Peyer's patch (tissue), 4 donors: ENCODE results near the gene TEX101.

Experiments
- POLR2A ChIP-seq, 2 donors: fragments of 450-650 bp; IDR thresholded peaks; one replicate each; pipeline ENCODE4 v1.5.1; 2017; ENCODE audit warnings: antibody characterized with exemption in 2 of 2, mild to moderate bottlenecking in 2 of 2, moderate library complexity in 2 of 2
- TF ChIP-seq, protein P1 (sequence below), 6 experiments: fragments of 450-650 bp in 4 of 6; fragments of 200-600 bp in 2 of 6; sonication (generic) in 1 of 6; IDR thresholded peaks; one replicate each; pipeline ENCODE4 v1.5.1; 2017 to 2019; ENCODE audit warnings: antibody characterized with exemption in 6 of 6, mild to moderate bottlenecking in 3 of 6, moderate library complexity in 1 of 6

DNA sequence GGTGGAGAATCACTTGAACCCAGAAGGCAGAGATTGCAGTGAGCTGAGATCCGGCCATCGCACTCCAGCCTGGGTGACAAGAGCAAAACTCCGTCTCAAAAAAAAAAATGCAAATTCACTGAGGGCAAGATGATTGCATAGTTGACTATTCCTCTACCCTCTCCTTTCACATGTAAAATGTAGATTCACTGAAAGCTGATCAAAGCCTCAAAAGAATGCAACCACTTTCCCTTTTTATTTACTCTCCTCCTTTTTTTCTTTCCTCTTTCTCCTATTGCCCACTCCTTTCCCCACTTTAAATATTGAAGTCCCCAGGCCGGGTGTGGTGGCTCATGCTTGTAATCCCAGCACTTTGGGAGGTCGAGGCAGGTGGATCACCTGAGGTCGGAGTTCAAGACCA is 6.3 kb downstream of the TEX101 start:
- TF ChIP-seq, protein P1, sequence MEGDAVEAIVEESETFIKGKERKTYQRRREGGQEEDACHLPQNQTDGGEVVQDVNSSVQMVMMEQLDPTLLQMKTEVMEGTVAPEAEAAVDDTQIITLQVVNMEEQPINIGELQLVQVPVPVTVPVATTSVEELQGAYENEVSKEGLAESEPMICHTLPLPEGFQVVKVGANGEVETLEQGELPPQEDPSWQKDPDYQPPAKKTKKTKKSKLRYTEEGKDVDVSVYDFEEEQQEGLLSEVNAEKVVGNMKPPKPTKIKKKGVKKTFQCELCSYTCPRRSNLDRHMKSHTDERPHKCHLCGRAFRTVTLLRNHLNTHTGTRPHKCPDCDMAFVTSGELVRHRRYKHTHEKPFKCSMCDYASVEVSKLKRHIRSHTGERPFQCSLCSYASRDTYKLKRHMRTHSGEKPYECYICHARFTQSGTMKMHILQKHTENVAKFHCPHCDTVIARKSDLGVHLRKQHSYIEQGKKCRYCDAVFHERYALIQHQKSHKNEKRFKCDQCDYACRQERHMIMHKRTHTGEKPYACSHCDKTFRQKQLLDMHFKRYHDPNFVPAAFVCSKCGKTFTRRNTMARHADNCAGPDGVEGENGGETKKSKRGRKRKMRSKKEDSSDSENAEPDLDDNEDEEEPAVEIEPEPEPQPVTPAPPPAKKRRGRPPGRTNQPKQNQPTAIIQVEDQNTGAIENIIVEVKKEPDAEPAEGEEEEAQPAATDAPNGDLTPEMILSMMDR (IDR thresholded peaks at IDR 0.05): no peak
- TF ChIP-seq POLR2A (IDR thresholded peaks at IDR 0.05): no peak
